ENCODE data around the gene RAB40AL.
"Not testable (repeated sequence)": the region's sequence is repeated elsewhere in the genome, so short reads cannot be mapped to it uniquely, and the experiment has no call there.

RAB40AL gene

GRCh38 chrX:102968216-102968615, 31.1 kb downstream of the RAB40AL start:
- H3K9me3 Mint-ChIP-seq = peaks cover 9% of the 10 kb centered on the region
- H3K4me1 Mint-ChIP-seq = no peaks in the 10 kb centered on the region
- ATAC-seq (no peak), DNase-seq (no peak)
- no peaks in the 10 kb centered on the region for H3K36me3 Mint-ChIP-seq (ENCODE audit: low read depth)
- H3K27me3 Mint-ChIP-seq = no peaks in the 10 kb centered on the region
- H3K4me3 Mint-ChIP-seq = no peak overlapping the region
- no peak overlapping the region for H3K27ac Mint-ChIP-seq

- H3K9me3 Mint-ChIP-seq = peaks cover 17% of the 10 kb centered on the region
- H3K27me3 Mint-ChIP-seq; H3K4me1 Mint-ChIP-seq; ATAC-seq; H3K4me3 Mint-ChIP-seq; H3K36me3 Mint-ChIP-seq (ENCODE audit: low read depth); H3K27ac Mint-ChIP-seq; DNase-seq: not testable (repeated sequence)
These were observed 34.5 kb downstream of the RAB40AL start for GRCh38 chrX:102971536-102971935.

DNA sequence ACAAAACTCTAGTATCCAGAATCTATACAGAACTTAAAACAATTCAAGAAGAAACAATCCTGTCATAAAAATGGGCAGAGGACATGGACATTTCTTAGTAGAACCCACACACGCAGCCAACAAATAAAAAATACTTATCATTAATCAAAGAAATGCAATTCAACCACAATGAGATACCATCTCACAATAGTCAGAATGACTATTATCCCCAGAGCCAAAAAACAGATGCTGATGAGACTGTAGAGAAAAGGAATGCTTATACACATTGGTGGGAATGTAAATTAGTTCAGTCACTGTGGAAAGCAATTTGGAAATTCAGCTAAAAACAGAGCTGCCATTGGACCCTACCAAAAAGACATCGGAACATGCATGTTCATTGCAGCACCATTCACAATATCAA, 37.9 kb downstream of the RAB40AL start:
- no peak overlapping the region for H3K4me3 Mint-ChIP-seq
- ATAC-seq (no peak), DNase-seq (no peak)
- no peaks in the 10 kb centered on the region for H3K4me1 Mint-ChIP-seq
- H3K27me3 Mint-ChIP-seq = no peaks in the 10 kb centered on the region
- peaks cover 17% of the 10 kb centered on the region for H3K9me3 Mint-ChIP-seq
- no peak overlapping the region for H3K27ac Mint-ChIP-seq
- H3K36me3 Mint-ChIP-seq (ENCODE audit: low read depth) = no peaks in the 10 kb centered on the region

DNA sequence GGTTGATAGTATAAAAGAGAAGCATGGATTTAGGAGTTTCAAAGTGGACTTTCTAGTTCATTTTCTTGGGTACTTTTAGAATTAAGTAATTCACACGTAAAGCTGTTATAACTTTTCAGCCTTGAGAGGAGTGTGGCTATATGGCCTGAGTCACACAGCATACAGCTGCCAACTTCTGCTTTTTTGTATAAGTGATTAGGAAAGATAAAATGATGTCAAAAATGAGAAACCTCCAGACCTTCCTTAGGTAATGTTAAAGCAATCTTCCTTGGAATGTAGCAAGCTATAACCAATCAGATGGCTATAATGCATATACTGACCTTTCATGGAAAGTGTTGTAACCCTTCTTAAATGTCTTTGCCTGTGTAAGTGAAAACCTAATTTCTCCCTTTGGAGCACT, 39.2 kb downstream of the RAB40AL start:
- no peak overlapping the region for H3K27ac Mint-ChIP-seq

DNA sequence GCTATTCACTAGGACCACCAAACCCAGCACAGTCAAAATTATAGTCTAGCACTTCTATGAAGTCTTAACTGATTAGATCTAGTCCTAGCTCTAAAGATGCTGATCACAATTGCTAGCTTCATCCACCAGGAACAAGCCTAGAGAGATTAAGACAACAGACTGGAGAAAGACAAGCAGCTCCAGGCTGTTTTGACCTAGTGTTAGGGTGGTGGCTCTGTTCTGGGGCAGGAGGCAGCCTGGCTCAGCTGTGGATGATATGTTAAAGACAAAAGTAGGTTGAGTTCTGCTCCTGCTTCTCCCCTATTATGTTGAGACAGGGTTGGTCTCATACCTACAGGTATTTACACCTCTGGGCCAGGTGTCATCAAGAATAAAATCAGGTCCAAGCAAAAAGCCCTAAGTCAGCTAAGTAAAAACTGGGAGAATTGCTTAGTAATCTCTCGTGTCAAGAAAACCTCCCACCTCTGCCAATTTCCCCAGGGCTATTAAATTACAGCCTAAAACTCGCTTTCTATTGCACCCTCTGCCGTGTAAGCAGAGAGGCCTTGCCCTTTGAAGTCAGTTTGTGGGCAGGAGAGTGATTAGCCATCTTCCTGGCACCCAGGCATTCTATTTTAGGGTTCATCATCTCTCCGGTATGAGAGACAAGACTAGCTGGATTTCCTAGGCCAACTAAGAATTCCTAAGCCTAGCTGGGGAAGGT, 39.9 kb downstream of the RAB40AL start:
- DNase-seq = no peak
- no peaks in the 10 kb centered on the region for H3K27me3 Mint-ChIP-seq
- peaks cover 10% of the 10 kb centered on the region for H3K9me3 Mint-ChIP-seq
- no peaks in the 10 kb centered on the region for H3K36me3 Mint-ChIP-seq (ENCODE audit: low read depth)
- no peak for ATAC-seq
- H3K27ac Mint-ChIP-seq = no peak overlapping the region
- no peaks in the 10 kb centered on the region for H3K4me1 Mint-ChIP-seq
- no peak overlapping the region for H3K4me3 Mint-ChIP-seq

More for the DNA sequence above, 39.2 kb downstream of the RAB40AL start:
- H3K27me3 Mint-ChIP-seq = no peaks in the 10 kb centered on the region
- no peak for ATAC-seq
- no peaks in the 10 kb centered on the region for H3K36me3 Mint-ChIP-seq (ENCODE audit: low read depth)
- H3K4me1 Mint-ChIP-seq = no peaks in the 10 kb centered on the region
- no peak for DNase-seq
- H3K9me3 Mint-ChIP-seq = peaks cover 10% of the 10 kb centered on the region
- H3K4me3 Mint-ChIP-seq = no peak overlapping the region

DNA sequence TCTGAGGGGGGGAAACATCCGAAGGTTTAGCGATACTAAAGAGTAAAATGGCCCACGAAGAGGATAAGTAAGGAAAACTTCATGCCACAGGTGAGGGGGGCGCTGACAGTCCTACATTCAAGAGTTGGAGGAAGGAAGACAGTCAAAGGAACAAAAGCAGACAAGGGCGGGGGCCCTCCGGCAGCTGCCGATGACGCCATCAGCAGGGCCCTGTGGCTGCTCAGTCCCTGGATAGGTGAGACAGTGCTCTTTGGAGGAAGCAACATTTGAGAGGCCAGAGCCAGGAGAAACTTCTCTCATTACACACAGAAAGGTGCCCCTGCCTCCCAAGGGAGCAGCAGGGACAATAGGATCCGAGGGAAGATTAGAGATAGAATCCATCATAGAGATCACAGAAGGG, 41.5 kb downstream of the RAB40AL start:
- ATAC-seq = no peak

GRCh38 chrX:102979536-102979935, 42.5 kb downstream of the RAB40AL start:
- DNase-seq = no peak
- no peaks in the 10 kb centered on the region for H3K4me1 Mint-ChIP-seq
- H3K9me3 Mint-ChIP-seq = no peaks in the 10 kb centered on the region
- no peak for ATAC-seq
- H3K4me3 Mint-ChIP-seq = no peak overlapping the region
- no peaks in the 10 kb centered on the region for H3K27me3 Mint-ChIP-seq
- no peak overlapping the region for H3K27ac Mint-ChIP-seq
- no peaks in the 10 kb centered on the region for H3K36me3 Mint-ChIP-seq (ENCODE audit: low read depth)

More for the DNA sequence above, 41.5 kb downstream of the RAB40AL start:
- DNase-seq = no peak
- peaks cover 5% of the 10 kb centered on the region for H3K9me3 Mint-ChIP-seq
- H3K4me1 Mint-ChIP-seq = no peaks in the 10 kb centered on the region
- H3K4me3 Mint-ChIP-seq = no peak overlapping the region
- H3K27me3 Mint-ChIP-seq = no peaks in the 10 kb centered on the region
- no peaks in the 10 kb centered on the region for H3K36me3 Mint-ChIP-seq (ENCODE audit: low read depth)
- no peak overlapping the region for H3K27ac Mint-ChIP-seq

GRCh38 chrX:102983205-102983604, 46.1 kb downstream of the RAB40AL start:
- H3K36me3 Mint-ChIP-seq (ENCODE audit: low read depth) = no peaks in the 10 kb centered on the region
- no peak overlapping the region for H3K27ac Mint-ChIP-seq
- no peaks in the 10 kb centered on the region for H3K27me3 Mint-ChIP-seq
- H3K4me1 Mint-ChIP-seq = no peaks in the 10 kb centered on the region
- H3K9me3 Mint-ChIP-seq = no peaks in the 10 kb centered on the region
- ATAC-seq = no peak
- H3K4me3 Mint-ChIP-seq = no peak overlapping the region
- DNase-seq = no peak

DNA sequence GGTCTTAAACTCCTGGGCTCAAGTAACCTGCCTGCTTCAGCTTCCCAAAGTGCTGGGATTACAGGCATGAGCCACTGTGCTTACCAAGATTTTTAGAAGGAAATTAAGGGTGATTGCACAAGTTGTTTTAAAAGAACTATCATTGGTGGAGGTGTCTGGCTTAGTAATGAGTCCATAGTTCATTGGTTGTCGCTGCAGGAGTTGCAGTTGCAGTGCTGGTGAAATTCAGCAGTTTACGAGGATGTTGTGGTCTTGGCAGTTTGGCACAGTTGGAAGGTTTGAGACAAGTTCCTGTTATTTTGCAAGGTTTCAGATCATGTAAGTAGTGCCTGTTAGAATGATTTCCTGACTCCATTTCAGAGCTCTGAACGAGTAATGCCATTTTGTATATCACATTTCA, 48.1 kb downstream of the RAB40AL start:
- DNase-seq = no peak
- H3K36me3 Mint-ChIP-seq (ENCODE audit: low read depth) = no peaks in the 10 kb centered on the region
- H3K27ac Mint-ChIP-seq = no peak overlapping the region
- no peak for ATAC-seq
- no peak overlapping the region for H3K4me3 Mint-ChIP-seq
- no peaks in the 10 kb centered on the region for H3K4me1 Mint-ChIP-seq
- no peaks in the 10 kb centered on the region for H3K27me3 Mint-ChIP-seq
- H3K9me3 Mint-ChIP-seq = no peaks in the 10 kb centered on the region

Data from activated naive CD8-positive, alpha-beta T cell treated with anti-CD3 and anti-CD28 coated beads, Interleukin-2, amount 50 U/mL, for 24 hours (primary cell).